OCI-LY3 (cell line): ENCODE measurements around the gene YAF2.

Source experiments
- H2AFZ ChIP-seq: fragments of 200-600, 300-600 bp; shearing (Covaris generic); 2 replicates; pipeline ENCODE4 v1.6.0; 2014; ENCODE audit warnings: antibody characterized with exemption, low read depth, low read length
- H3K27ac ChIP-seq: fragments of 200-600, 300-600 bp; sonication (generic); 2 replicates; pipeline ENCODE4 v1.5.1; 2014; ENCODE audit warnings: mild to moderate bottlenecking, low read length, moderate library complexity, mixed read lengths
- H3K27me3 ChIP-seq: fragments of 200-600, 300-600 bp; sonication (generic); 2 replicates; pipeline ENCODE4 v1.6.1; 2014; ENCODE audit warnings: low read depth, low read length, mixed read lengths
- H3K36me3 ChIP-seq: fragments of 200-600, 300-600 bp; sonication (generic); replicated peaks from 2 replicates; pipeline ENCODE3; 2014; ENCODE audit warnings: low read depth, low read length, mixed read lengths
- H3K4me1 ChIP-seq: fragments of 300-600, 200-600 bp; sonication (generic); 2 replicates; pipeline ENCODE4 v1.6.1; 2014; ENCODE audit warnings: low read length, mixed read lengths
- H3K4me2 ChIP-seq: fragments of 200-600, 300-600 bp; sonication (generic); 2 replicates; pipeline ENCODE4 v1.6.1; 2014; ENCODE audit warnings: low read length, mixed read lengths
- H3K4me3 ChIP-seq: fragments of 300-600, 200-600 bp; sonication (generic); 2 replicates; pipeline ENCODE4 v1.5.1; 2014; ENCODE audit warnings: antibody characterized with exemption, mild to moderate bottlenecking, low read length, moderate library complexity
- H3K79me2 ChIP-seq: fragments of 300-600, 200-600 bp; shearing (Covaris generic); 2 replicates; pipeline ENCODE4 v1.6.1; 2014; ENCODE audit warnings: mild to moderate bottlenecking, low read length, mixed read lengths
- H3K9ac ChIP-seq: fragments of 300-600, 200-600 bp; shearing (Covaris generic); 2 replicates; pipeline ENCODE4 v1.6.0; 2014; ENCODE audit warnings: mild to moderate bottlenecking, low read length, moderate library complexity
- H3K9me3 ChIP-seq: fragments of 200-600, 300-600 bp; shearing (Covaris generic); 2 replicates; pipeline ENCODE4 v1.6.1; 2014; ENCODE audit warnings: low read length, mixed read lengths; ENCODE audit not compliant: insufficient read depth
- H4K20me1 ChIP-seq: fragments of 200-600, 300-600 bp; sonication (generic); 2 replicates; pipeline ENCODE4 v1.6.1; 2016; ENCODE audit warnings: low read length, mixed read lengths; ENCODE audit not compliant: insufficient read depth
- CTCF ChIP-seq: fragments of 200-600, 300-600 bp; sonication (generic); IDR thresholded peaks from 2 replicates; pipeline ENCODE4 v1.5.1; 2014; ENCODE audit warnings: antibody characterized with exemption, low read length, low read depth
- EZH2phosphoT487 ChIP-seq: fragments of 200-600 bp; shearing (Covaris generic); IDR thresholded peaks from 2 replicates; pipeline ENCODE4 v1.6.1; 2018; ENCODE audit warnings: antibody characterized with exemption, mixed run types, low read depth

YAF2 gene

GRCh38 chr12:42182394-42182793, 55.7 kb downstream of the YAF2 start:
- H3K9me3 ChIP-seq, result no peaks in the 10 kb centered on the region
- H3K36me3 ChIP-seq, result peaks cover 9% of the 10 kb centered on the region
- H3K9ac ChIP-seq, result no peak overlapping the region
- no peaks in the 10 kb centered on the region for H4K20me1 ChIP-seq
- H3K79me2 ChIP-seq, result peaks cover 12% of the 10 kb centered on the region; the same call in 1 of the 2 replicates
- no peak overlapping the region for H3K27ac ChIP-seq
- no peak overlapping the region for H3K4me3 ChIP-seq
- no peak for TF ChIP-seq CTCF
- no peak for TF ChIP-seq EZH2phosphoT487
- no peak overlapping the region for H3K4me2 ChIP-seq
- H3K27me3 ChIP-seq, result no peaks in the 10 kb centered on the region
- H3K4me1 ChIP-seq, result peaks cover 10% of the 10 kb centered on the region
- H2AFZ ChIP-seq, result no peak overlapping the region

GRCh38 chr12:42180990-42181596, 57.0 kb downstream of the YAF2 start:
- Histone ChIP-seq H3K27me3 (no peaks in the 10 kb centered on the region), H2AFZ (no peak overlapping the region), H3K9ac (no peak overlapping the region), H3K79me2 (peaks cover 12% of the 10 kb centered on the region; the same call in 1 of the 2 replicates), H3K36me3 (peaks cover 19% of the 10 kb centered on the region), H3K27ac (no peak overlapping the region), H3K4me3 (no peak overlapping the region), H3K4me1 (no peaks in the 10 kb centered on the region), H3K4me2 (no peak overlapping the region), H4K20me1 (no peaks in the 10 kb centered on the region), H3K9me3 (no peaks in the 10 kb centered on the region)
- no peak for TF ChIP-seq EZH2phosphoT487

GRCh38 chr12:42178101-42178500, 59.9 kb downstream of the YAF2 start:
- Histone ChIP-seq H4K20me1 (no peaks in the 10 kb centered on the region), H3K4me2 (no peak overlapping the region), H3K4me3 (no peak overlapping the region), H3K9ac (no peak overlapping the region), H3K27me3 (no peaks in the 10 kb centered on the region), H3K36me3 (peaks cover 21% of the 10 kb centered on the region), H3K4me1 (peaks cover 2% of the 10 kb centered on the region; the same call in 1 of the 2 replicates), H2AFZ (no peak overlapping the region), H3K27ac (no peak overlapping the region), H3K79me2 (peaks cover 14% of the 10 kb centered on the region), H3K9me3 (no peaks in the 10 kb centered on the region)
- TF ChIP-seq EZH2phosphoT487 (no peak), CTCF (no peak)

GRCh38 chr12:42174978-42175377, 63.1 kb downstream of the YAF2 start:
- TF ChIP-seq EZH2phosphoT487, result no peak
- TF ChIP-seq CTCF, result no peak
- no peak overlapping the region for H3K4me2 ChIP-seq

More at GRCh38 chr12:42174978-42175377, 63.1 kb downstream of the YAF2 start:
- Histone ChIP-seq H2AFZ (no peak overlapping the region), H3K4me3 (no peak overlapping the region), H3K79me2 (peaks cover 10% of the 10 kb centered on the region), H3K9ac (no peak overlapping the region), H3K4me1 (peaks cover 5% of the 10 kb centered on the region; the same call in 1 of the 2 replicates), H3K27ac (no peak overlapping the region), H3K36me3 (peaks cover 22% of the 10 kb centered on the region), H3K27me3 (no peaks in the 10 kb centered on the region), H3K9me3 (no peaks in the 10 kb centered on the region), H4K20me1 (no peaks in the 10 kb centered on the region)
